Dedifferentiated amniotic fluid mesenchymal stem cell (primary cell): ENCODE results near the gene SLC35F6.
A peak's percentile ranks its signal among the peaks of the same experiment; 100 is the strongest.

ENCODE experiments used
- DNase-seq: peaks from one replicate; pipeline ENCODE4 v3.0.0-alpha.2; 2016; ENCODE audit errors: extremely low spot score

The SLC35F6 gene, protein sequence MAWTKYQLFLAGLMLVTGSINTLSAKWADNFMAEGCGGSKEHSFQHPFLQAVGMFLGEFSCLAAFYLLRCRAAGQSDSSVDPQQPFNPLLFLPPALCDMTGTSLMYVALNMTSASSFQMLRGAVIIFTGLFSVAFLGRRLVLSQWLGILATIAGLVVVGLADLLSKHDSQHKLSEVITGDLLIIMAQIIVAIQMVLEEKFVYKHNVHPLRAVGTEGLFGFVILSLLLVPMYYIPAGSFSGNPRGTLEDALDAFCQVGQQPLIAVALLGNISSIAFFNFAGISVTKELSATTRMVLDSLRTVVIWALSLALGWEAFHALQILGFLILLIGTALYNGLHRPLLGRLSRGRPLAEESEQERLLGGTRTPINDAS

DNA sequence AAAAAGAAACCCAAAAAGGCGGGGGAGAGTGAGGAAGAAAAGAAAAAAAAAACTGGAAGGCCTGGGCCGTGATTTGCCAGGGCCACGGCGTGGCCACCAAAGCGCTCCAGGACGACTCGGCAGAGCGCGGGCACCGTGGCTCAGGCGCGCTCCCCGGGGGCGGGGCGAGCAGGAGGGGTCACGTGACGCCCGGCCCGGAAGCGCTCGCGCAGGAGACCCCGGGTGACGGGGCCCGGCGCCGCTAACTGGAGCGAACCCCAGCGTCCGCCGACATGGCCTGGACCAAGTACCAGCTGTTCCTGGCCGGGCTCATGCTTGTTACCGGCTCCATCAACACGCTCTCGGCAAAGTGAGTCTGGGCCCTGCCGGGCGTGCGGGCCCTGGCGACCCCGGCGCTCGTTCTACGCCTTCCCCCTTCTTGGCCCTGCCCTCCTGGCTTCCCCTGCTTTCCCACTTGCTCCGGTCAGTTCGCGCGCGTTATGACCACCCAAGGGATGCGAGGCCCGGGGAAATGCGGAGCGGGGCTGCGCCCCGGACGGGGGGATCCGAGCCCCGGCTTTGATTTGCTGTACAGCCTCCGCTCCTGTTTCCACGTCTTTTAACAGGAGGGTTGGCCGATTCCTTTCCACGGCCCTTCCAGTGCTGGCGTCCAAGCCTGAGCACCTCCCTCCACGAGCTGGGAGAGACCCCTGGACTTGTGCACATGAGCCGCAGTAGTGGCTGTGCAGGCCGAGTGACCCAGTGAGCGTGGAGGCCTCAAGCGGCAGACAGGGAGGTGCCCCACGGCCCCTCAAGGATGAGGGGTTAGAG lies at the start of gene SLC35F6:
TSS of gene SLC35F6 (plus strand) at position 207 of the 810 bp plus-strand sequence. CDS start at position 273, 66 bp downstream.
- DNase-seq, result peak; percentile 73

DNA sequence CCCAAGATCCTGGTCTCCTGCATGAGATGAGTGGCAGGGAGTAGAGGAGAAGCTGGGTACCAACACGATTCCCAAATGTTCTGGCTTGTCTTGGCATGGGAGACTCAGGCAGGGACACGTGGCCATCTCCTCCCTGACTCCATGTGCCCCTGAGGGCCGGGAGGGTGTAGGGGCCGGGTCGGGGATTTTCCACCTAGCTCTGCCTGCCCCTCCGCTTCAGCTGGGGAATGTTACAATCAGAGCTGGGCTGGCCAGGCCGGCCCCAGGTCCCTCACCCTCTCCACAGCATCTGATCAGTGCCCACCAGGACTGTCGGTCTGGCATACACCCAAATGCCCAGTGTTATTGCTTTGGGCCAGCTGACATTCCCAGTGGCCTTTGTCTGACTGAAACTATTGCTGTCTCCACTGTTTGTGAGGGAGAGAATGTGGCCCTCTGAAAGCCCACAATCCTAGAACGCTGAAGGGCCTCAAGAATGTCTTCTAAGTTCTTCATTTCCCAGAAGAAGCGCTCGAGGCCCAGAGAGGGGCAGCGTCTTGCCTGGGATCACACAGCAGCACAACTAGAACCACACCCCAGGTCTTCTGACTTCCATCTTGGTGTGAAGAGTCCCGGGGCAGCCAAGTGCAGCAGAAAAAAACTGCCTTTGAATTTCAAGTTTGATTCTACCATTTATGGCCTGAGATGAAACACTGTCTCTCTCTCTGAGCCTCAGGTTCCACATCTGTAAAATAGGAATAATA lies 48.4 kb upstream of the SLC35F6 start:
- no peak for DNase-seq

DNA sequence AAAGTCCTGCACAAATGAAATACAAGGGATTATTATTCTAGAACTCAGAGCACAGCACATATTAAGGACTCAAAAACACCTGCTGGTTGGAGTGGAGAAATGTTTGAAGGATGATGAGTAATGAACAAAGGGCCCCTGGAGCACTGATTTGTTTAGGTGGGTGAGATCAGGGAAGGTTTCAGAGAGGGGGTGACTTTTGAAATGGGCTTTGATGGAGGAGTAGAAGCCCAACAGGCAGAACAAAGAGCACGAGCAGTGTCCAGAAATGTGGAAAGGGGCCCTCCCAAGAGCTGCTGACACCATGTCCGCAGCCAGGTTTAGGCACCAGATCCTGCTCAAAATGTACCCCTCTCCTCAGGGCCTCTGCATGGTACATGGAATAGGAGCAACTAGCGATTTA lies 47.7 kb upstream of the SLC35F6 start:
- no peak for DNase-seq

GRCh38 chr2:26716769-26717168 lies 47.3 kb upstream of the SLC35F6 start:
- no peak for DNase-seq

- no peak for DNase-seq
These were observed 46.7 kb upstream of the SLC35F6 start for GRCh38 chr2:26717362-26717761.

GRCh38 chr2:26718949-26719686 lies 45.0 kb upstream of the SLC35F6 start:
- no peak for DNase-seq

GRCh38 chr2:26720322-26721114 lies 43.6 kb upstream of the SLC35F6 start:
- peak; percentile 60 for DNase-seq

- DNase-seq, result no peak
These were observed 42.7 kb upstream of the SLC35F6 start for GRCh38 chr2:26721115-26722032.

DNA sequence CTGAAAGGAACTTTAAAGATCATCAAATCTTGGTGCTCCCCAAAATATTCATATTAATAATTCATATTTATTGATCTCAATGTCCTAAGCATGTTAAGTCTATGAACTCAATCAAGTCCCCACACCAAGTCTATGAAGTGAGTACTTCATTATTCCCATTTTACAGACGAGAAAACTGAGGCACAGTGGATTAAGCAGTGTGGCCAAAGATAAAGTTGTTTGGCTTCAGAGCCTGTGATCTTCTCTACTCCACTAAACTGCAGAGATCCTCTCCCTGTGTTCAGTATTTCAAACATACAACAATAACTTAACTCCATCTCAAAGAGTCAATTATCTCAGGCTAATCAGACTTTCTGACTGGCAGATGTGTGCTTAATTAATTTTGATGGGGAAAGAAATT lies 41.8 kb upstream of the SLC35F6 start:
- no peak for DNase-seq

GRCh38 chr2:26722911-26723310 lies 41.2 kb upstream of the SLC35F6 start:
- no peak for DNase-seq

GRCh38 chr2:26723475-26723874 lies 40.6 kb upstream of the SLC35F6 start:
- no peak for DNase-seq

DNA sequence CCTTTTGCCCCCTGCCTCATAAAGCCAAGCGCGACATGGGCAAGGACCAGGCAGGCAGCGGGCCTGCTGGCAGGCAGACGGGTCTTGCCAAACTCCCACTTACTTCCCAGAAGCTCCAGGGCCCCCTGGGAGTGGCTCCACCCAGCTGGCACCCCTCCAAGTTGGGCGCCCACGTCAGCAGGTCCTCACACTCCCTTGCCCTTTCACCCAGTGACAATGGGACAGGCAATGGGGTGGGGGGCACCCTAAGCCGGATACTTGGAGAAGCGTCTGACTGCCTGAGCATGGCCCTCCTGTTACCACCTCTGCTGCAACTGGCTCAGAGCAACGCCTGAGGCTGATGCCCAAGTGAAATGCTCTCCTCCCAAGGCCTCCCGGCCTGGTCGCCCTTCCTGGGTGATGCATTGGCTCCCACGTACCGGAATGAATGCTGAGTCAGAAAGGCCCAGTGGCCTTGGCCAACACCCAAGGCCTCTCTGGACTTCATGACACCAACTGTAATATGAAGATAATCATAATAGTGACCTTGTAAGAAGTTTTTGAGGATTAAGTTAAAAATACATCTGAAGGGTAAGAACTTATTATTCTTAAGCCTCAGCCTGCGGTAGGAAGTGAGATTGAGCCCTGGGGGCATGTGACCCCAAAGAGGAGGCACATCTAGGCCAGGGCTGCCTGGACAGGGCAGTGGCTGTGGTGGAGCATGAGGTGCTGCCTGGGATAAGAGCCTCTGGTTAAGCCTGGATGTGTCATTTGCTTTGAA lies 39.9 kb upstream of the SLC35F6 start:
- DNase-seq, result peak; percentile 61

- no peak for DNase-seq
These were observed 39.1 kb upstream of the SLC35F6 start for GRCh38 chr2:26724784-26725520.

DNA sequence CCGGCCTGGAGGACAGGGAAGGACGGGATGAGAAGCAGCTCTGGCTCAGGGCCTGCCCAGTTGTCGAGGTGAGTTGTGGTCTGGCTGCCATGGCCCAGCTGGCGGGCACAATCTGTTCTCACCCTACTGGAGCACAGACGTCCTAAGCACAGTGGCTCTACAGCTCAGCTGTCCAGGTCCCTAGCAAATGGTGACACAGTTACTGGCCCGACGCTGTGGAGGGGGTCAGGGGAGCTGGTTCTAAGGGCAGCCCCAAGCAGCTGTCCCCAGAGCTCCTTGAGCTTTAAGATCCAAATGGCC lies 38.6 kb upstream of the SLC35F6 start:
- DNase-seq, result no peak

DNA sequence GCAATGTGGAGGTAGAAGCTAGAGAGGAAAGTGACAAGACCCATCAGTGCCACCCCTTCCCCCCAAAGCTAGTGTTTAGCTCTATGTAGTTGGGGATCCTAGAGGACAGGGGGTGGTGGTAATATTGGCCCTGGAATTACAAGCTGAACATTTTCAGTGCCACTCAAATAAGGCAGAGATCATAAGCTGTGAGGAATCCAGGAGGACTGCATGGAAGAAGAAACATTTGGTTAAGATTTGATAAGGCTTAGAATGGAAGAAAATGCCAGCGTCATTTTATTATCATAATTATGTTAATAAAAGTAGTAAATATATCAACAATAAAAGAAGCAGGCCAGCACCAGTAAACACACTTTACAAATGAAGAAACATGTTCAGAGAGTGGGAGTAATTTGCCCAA lies 37.9 kb upstream of the SLC35F6 start:
- DNase-seq, result no peak

DNA sequence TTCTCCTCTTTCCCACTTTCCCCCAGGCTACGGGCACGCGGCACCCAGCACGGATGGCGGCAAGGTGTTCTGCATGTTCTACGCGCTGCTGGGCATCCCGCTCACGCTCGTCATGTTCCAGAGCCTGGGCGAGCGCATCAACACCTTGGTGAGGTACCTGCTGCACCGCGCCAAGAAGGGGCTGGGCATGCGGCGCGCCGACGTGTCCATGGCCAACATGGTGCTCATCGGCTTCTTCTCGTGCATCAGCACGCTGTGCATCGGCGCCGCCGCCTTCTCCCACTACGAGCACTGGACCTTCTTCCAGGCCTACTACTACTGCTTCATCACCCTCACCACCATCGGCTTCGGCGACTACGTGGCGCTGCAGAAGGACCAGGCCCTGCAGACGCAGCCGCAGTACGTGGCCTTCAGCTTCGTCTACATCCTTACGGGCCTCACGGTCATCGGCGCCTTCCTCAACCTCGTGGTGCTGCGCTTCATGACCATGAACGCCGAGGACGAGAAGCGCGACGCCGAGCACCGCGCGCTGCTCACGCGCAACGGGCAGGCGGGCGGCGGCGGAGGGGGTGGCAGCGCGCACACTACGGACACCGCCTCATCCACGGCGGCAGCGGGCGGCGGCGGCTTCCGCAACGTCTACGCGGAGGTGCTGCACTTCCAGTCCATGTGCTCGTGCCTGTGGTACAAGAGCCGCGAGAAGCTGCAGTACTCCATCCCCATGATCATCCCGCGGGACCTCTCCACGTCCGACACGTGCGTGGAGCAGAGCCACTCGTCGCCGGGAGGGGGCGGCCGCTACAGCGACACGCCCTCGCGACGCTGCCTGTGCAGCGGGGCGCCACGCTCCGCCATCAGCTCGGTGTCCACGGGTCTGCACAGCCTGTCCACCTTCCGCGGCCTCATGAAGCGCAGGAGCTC lies 36.2 kb upstream of the SLC35F6 start:
- no peak for DNase-seq

DNA sequence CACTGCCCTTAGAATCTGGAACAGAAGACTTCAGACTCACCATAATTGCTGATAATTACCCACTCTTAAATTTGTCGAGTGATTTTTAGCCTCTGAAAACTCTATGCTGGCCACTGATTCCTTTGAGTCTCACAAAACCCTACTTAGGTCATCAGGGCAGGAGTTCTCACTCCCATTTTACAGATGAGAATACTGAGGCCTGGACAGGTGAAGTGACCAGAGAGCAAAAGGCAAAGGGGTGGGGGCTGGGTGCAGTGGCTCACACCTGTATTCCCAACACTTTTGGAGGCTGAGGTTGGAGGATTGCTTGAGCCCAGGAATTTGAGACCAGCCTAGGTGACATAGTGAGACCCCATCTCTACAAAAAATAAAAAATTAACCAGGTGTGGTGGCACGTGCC lies 34.8 kb upstream of the SLC35F6 start:
- no peak for DNase-seq
